GM12878 (cell line): ENCODE results near the gene GFI1.

ENCODE experiments used
- CREM ChIP-seq: IDR thresholded peaks from 2 replicates; pipeline ENCODE4 v1.6.1; 2014; ENCODE audit warnings: antibody characterized with exemption, low read depth
- ELK1 ChIP-seq: IDR thresholded peaks from 2 replicates; pipeline ENCODE4 v1.6.1; 2012; ENCODE audit warnings: low read depth, low read length, improper control_type of control experiment
- HCFC1 ChIP-seq: fragments of 150-350 bp; IDR thresholded peaks from 2 replicates; pipeline ENCODE4 v1.6.1; 2014; ENCODE audit warnings: low read length
- MAX ChIP-seq: IDR thresholded peaks from 2 replicates; pipeline ENCODE4 v1.6.1; 2012; ENCODE audit warnings: low read depth, low read length, improper control_type of control experiment
- NR2C2 ChIP-seq: IDR thresholded peaks from 2 replicates; pipeline ENCODE4 v1.6.1; 2011; ENCODE audit warnings: borderline replicate concordance, low read depth; ENCODE audit not compliant: control insufficient read depth, insufficient read length
- SMC3 ChIP-seq: IDR thresholded peaks from 2 replicates; pipeline ENCODE4 v1.6.1; 2011; ENCODE audit warnings: low read length, improper control_type of control experiment, borderline replicate concordance
- TF ChIP-seq, protein P1 (sequence below), 3 experiments: IDR thresholded peaks in 2 of 3; conservative IDR thresholded peaks in 1 of 3; 2 replicates each; pipeline ENCODE4 v1.5.1; 2011; ENCODE audit warnings: low read depth in 3 of 3, low read length in 3 of 3, mild to moderate bottlenecking in 3 of 3, control low read depth in 2 of 3, moderate library complexity in 2 of 3, inconsistent platforms in 1 of 3, mixed read lengths in 1 of 3; ENCODE audit not compliant: control insufficient read depth in 2 of 3, insufficient read depth in 1 of 3; ENCODE audit errors: extremely low read depth in 1 of 3

- no peak for TF ChIP-seq NR2C2
- TF ChIP-seq, protein P1, sequence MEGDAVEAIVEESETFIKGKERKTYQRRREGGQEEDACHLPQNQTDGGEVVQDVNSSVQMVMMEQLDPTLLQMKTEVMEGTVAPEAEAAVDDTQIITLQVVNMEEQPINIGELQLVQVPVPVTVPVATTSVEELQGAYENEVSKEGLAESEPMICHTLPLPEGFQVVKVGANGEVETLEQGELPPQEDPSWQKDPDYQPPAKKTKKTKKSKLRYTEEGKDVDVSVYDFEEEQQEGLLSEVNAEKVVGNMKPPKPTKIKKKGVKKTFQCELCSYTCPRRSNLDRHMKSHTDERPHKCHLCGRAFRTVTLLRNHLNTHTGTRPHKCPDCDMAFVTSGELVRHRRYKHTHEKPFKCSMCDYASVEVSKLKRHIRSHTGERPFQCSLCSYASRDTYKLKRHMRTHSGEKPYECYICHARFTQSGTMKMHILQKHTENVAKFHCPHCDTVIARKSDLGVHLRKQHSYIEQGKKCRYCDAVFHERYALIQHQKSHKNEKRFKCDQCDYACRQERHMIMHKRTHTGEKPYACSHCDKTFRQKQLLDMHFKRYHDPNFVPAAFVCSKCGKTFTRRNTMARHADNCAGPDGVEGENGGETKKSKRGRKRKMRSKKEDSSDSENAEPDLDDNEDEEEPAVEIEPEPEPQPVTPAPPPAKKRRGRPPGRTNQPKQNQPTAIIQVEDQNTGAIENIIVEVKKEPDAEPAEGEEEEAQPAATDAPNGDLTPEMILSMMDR (IDR thresholded peaks at IDR 0.05 in 2 of 3, conservative IDR thresholded peaks at IDR 0.05 in 1 of 3; ENCODE audit: control insufficient read depth in 2 of 3, extremely low read depth in 1 of 3, insufficient read depth in 1 of 3, low read depth in 3 of 3, low read length in 3 of 3) = no peak
- no peak for TF ChIP-seq MAX
- no peak for TF ChIP-seq HCFC1
- no peak for TF ChIP-seq CREM
- no peak for TF ChIP-seq SMC3
- no peak for TF ChIP-seq ELK1
Observed at GRCh38 chr1:92511541-92511940, 24.8 kb upstream of the GFI1 start.
